Natural killer cell (primary cell): ENCODE results near the gene COL9A2. TPM values are rescaled to one million over a fixed set of nuclear protein-coding genes. Genes with fewer than 3 reads are reported as not detected.

Experiments used
- ATAC-seq, 3 donors: fragments of 150-1000 bp in 2 of 3; fragments of 200-7000 bp in 1 of 3; cut with Tn5 transposase; 1 replicate in 1 of 3; 2 replicates in 2 of 3; pipeline ENCODE4 v1.10.0; 2021; ENCODE audit warnings: mild to moderate bottlenecking in 2 of 3, moderate library complexity in 2 of 3
- DNase-seq, 2 donors: peaks; one replicate each; pipeline versions ENCODE4 v3.0.0 to v3.0.0-alpha.2; 2013 to 2021; ENCODE audit warnings: mixed read lengths in 1 of 2
- H3K27ac ChIP-seq: one replicate; pipeline ENCODE4 v1.5.1; 2013; ENCODE audit warnings: mild to moderate bottlenecking, low read length
- H3K27me3 ChIP-seq: one replicate; pipeline ENCODE4 v1.6.1; 2013; ENCODE audit warnings: low read length; ENCODE audit not compliant: control insufficient read depth, insufficient read depth
- H3K36me3 ChIP-seq: one replicate; pipeline ENCODE4 v1.6.1; 2013; ENCODE audit warnings: low read length; ENCODE audit not compliant: control insufficient read depth, insufficient read depth
- H3K4me1 ChIP-seq: one replicate; pipeline ENCODE4 v1.6.1; 2013; ENCODE audit warnings: low read length; ENCODE audit not compliant: control insufficient read depth, insufficient read depth
- H3K4me3 ChIP-seq: one replicate; pipeline ENCODE4 v1.5.1; 2013; ENCODE audit warnings: low read length
- H3K9me3 ChIP-seq: one replicate; pipeline ENCODE4 v1.6.1; 2013; ENCODE audit warnings: low read length; ENCODE audit not compliant: control insufficient read depth, insufficient read depth
- H3K27ac Mint-ChIP-seq, 2 donors: one replicate each; pipeline ENCODE4 v1.8.0; 2022; ENCODE audit warnings: mild to moderate bottlenecking in 2 of 2, mixed read lengths in 2 of 2, moderate library complexity in 1 of 2
- H3K27me3 Mint-ChIP-seq, 2 donors: one replicate each; pipeline ENCODE4 v1.8.0; 2022; ENCODE audit warnings: low read depth in 2 of 2, mixed read lengths in 2 of 2
- H3K36me3 Mint-ChIP-seq: one replicate; pipeline ENCODE4 v1.8.0; 2022; ENCODE audit warnings: mixed read lengths
- H3K4me1 Mint-ChIP-seq, 2 donors: one replicate each; pipeline ENCODE4 v1.8.0; 2022; ENCODE audit warnings: mixed read lengths in 2 of 2
- H3K4me3 Mint-ChIP-seq: one replicate; pipeline ENCODE4 v1.8.0; 2022; ENCODE audit warnings: mild to moderate bottlenecking, moderate library complexity, mixed read lengths
- H3K9me3 Mint-ChIP-seq, 2 donors: one replicate each; pipeline ENCODE4 v1.8.0; 2022; ENCODE audit warnings: mixed read lengths in 2 of 2
- CTCF ChIP-seq: fragments of 200-600 bp; IDR thresholded peaks from one replicate; pipeline ENCODE4 v1.8.0; 2022; ENCODE audit warnings: antibody characterized with exemption
- WGBS: methylation state at CpG from one replicate; pipeline ENCODE4 v1.1.7; 2013; ENCODE audit warnings: missing lambda C conversion rate; ENCODE audit not compliant: insufficient coverage; 5-methylcytosine and 5-hydroxymethylcytosine counted together
- intact Hi-C: fragments of 100-400 bp; cut with micrococcal nuclease; formaldehyde crosslinking; loops from one replicate; pipeline ENCODE4 v1.14.2; 2022
- total RNA-seq, 4 donors: library from RNA; stranded (reverse); fragments of 120-200 nt in 1 of 4; gene quantifications; one replicate each; pipeline versions ENCODE4 v1.2.3 to v1.2.4, GENCODE V29; 2013 to 2022

Gene COL9A2
- total RNA-seq, 3 donors from 2014 or later (not counting 1 experiment from before 2014, with no cell fraction given), result 2.4 to 2.6 (median 2.5) TPM

DNA sequence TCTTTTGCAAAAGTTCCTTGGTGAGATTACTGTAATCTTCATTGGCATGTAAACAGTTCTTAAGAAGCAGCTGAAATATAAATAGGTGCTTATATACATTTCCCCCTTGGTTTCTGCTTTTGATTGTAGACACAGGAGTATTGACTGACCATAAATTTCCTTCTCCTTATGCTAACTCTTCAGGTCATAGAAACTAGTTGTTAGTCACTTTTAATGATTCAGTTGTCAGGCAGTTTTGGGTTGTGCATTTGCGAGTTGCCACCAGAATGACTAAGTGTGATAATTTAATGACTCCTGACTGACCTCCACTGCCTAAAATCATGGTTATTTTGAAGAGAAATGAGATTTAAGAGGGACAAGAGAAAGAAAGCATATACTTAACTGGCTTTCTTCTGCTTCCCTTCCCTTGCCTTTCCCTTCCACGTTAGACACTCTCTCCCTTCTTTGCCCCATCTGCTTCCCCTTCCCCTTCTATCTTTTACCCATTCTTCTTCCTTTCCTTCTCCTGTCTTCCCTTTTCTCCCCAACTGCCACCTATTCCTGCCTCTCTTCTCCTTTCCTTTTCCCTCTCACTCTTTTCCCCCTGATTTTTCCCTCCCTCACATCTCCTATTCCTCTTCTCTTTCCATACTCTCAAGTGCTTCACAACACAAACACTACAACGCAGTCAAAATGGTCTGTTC, 46.8 kb downstream of the COL9A2 start:
- Mint-ChIP-seq H3K9me3 (no peaks in the 10 kb centered on the region), H3K4me3 (no peak overlapping the region), H3K4me1 (peaks cover 0 to 6% of the 10 kb centered on the region in 2 donors), H3K27me3 (no peaks in the 10 kb centered on the region), H3K27ac (peak overlapping the region in 1 of 2 donors; percentile 40), H3K36me3 (peaks cover 8% of the 10 kb centered on the region)
- no peak overlapping the region for H3K27ac ChIP-seq
- ATAC-seq, result no peak
- intact Hi-C loops, result no loop called here
- no peaks in the 10 kb centered on the region for H3K9me3 ChIP-seq
- no peak for DNase-seq
- H3K4me3 ChIP-seq, result no peak overlapping the region
- no peaks in the 10 kb centered on the region for H3K4me1 ChIP-seq
- H3K36me3 ChIP-seq, result peaks cover 63% of the 10 kb centered on the region
- H3K27me3 ChIP-seq, result no peaks in the 10 kb centered on the region
- TF ChIP-seq CTCF, result no peak
- WGBS, result 59% methylated on average over 3 of the region's 3 CpGs

- peaks cover 63% of the 10 kb centered on the region for H3K36me3 ChIP-seq
- peaks cover 3 to 7% of the 10 kb centered on the region in 2 donors for H3K4me1 Mint-ChIP-seq
Measured at GRCh38 chr1:40268211-40268610, 48.9 kb downstream of the COL9A2 start.

DNA sequence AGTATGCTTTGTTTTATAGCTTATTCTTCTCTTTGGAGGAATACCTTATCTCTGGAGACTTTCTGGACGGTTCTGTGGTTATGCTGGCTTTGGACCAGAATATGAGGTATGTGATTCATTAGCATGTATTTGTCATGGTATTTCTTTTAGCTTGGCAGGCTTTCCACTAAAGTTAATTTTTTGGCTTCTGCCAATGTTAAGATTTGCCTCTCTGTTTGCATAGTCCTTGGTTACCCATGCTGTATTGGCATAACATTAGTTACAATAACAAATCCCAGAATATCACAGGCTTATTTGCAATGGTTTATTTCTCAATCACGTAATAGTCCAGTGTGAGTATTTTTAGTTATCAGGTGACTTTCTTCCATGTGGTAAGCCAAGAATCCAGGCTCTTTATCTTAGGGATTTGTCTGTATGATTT, 49.3 kb downstream of the COL9A2 start:
- Mint-ChIP-seq H3K4me1 (peaks cover 7 to 11% of the 10 kb centered on the region in 2 donors), H3K9me3 (no peaks in the 10 kb centered on the region), H3K27ac (no peak overlapping the region), H3K4me3 (no peak overlapping the region), H3K36me3 (peaks cover 12% of the 10 kb centered on the region), H3K27me3 (no peaks in the 10 kb centered on the region)
- Histone ChIP-seq H3K27me3 (no peaks in the 10 kb centered on the region), H3K27ac (no peak overlapping the region), H3K4me1 (no peaks in the 10 kb centered on the region), H3K36me3 (peaks cover 65% of the 10 kb centered on the region), H3K9me3 (no peaks in the 10 kb centered on the region), H3K4me3 (no peak overlapping the region)
- intact Hi-C loops, result no loop called here
- ATAC-seq (no peak), DNase-seq (no peak)
- WGBS, result 100% methylated on average over 1 of the region's 2 CpGs
- no peak for TF ChIP-seq CTCF

More at GRCh38 chr1:40268211-40268610, 48.9 kb downstream of the COL9A2 start:
- TF ChIP-seq CTCF, result no peak
- no peak overlapping the region for H3K27ac ChIP-seq
- Mint-ChIP-seq H3K36me3 (peaks cover 10% of the 10 kb centered on the region), H3K4me3 (no peak overlapping the region), H3K27me3 (no peaks in the 10 kb centered on the region), H3K27ac (no peak overlapping the region), H3K9me3 (no peaks in the 10 kb centered on the region)
- intact Hi-C loops, result no loop called here
- H3K27me3 ChIP-seq, result no peaks in the 10 kb centered on the region
- no peaks in the 10 kb centered on the region for H3K4me1 ChIP-seq
- ATAC-seq, result no peak
- no peak for DNase-seq
- H3K9me3 ChIP-seq, result no peaks in the 10 kb centered on the region
- no peak overlapping the region for H3K4me3 ChIP-seq
